COLO668 (cell line): Measurements from ENCODE around the gene RAB22A.
"Not testable (repeated sequence)": the region's sequence is repeated elsewhere in the genome, so short reads cannot be mapped to it uniquely, and the experiment has no call there.

ENCODE experiments used
- DNase-seq: peaks from one replicate; lab custom pipeline; 2025; ENCODE audit not compliant: unreplicated experiment; lab: John Stamatoyannopoulos, UW

The RAB22A gene

DNA sequence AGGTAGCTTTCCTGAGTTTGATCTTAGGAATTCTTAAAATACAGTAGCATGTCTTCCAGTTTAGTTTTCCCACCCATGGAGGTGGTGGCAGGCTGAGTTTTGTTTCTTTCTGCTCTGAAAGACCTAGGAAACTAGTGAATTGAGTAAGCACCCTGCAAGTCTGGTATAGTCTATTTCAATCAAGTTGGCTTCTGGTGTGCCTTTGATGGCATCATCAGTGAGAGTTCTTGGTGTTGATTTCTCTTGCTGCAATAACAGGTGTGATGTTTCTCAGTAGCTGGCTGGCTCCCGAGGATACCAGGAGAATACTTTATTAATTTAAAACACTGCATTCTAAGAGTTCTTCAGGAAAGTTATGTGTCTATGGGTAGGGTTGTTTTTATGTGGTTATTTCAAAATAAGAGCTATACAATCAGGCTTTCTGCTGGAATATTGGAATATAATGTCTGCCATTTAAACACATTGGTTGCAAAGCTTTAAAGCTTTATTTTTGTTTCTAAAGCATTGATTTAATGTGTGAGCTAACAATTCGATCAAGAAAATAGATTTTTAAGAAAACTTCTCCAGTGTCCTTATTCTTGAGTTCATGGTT, 98.5 kb downstream of the RAB22A start:
- DNase-seq, result no peak

GRCh38 chr20:58408603-58409246, 99.2 kb downstream of the RAB22A start:
- peak; percentile 14 for DNase-seq

DNA sequence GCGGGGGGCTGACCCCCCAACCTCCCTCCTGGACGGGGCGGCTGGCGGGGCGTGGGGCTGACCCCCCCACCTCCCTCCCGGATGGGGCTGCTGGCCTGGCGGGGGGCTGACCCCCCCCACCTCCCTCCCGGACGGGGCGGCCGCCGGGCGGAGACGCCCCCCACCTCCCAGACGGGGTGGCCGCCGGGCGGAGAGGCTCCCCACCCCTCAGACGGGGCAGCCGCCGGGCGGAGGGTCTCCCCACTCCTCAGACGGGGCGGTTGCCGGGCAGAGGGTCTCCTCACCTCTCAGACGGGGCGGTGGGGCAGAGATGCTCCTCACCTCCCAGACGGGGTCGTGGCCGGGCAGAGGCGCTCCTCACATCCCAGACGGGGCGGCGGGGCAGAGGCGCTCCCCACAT, 104.7 kb downstream of the RAB22A start:
- not testable (repeated sequence) for DNase-seq

DNA sequence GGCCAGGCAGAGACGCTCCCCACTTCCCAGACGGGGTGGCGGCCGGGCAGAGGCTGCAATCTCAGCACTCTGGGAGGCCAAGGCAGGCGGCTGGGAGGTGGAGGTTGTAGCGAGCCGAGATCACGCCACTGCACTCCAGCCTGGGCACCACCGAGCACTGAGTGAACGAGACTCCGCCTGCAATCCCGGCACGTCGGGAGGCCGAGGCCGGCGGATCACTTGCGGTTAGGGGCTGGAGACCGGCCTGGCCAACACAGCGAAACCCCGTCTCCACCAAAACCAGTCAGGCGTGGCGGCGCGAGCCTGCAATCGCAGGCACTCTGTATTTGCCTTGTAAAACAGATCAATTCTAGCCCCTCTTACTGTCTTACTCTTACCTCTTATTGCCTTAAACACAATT, 105.3 kb downstream of the RAB22A start:
- not testable (repeated sequence) for DNase-seq

GRCh38 chr20:58416057-58416456, 106.5 kb downstream of the RAB22A start:
- no peak for DNase-seq

GRCh38 chr20:58416835-58417234, 107.3 kb downstream of the RAB22A start:
- DNase-seq, result no peak
